GM19193 (cell line): ENCODE data around the gene CCNK.

Source experiments
- POLR2A ChIP-seq: IDR thresholded peaks from 4 replicates; pipeline ENCODE4 v1.6.1; 2011; ENCODE audit not compliant: insufficient read depth, insufficient read length; ENCODE audit errors: extremely low read depth

Gene CCNK

DNA sequence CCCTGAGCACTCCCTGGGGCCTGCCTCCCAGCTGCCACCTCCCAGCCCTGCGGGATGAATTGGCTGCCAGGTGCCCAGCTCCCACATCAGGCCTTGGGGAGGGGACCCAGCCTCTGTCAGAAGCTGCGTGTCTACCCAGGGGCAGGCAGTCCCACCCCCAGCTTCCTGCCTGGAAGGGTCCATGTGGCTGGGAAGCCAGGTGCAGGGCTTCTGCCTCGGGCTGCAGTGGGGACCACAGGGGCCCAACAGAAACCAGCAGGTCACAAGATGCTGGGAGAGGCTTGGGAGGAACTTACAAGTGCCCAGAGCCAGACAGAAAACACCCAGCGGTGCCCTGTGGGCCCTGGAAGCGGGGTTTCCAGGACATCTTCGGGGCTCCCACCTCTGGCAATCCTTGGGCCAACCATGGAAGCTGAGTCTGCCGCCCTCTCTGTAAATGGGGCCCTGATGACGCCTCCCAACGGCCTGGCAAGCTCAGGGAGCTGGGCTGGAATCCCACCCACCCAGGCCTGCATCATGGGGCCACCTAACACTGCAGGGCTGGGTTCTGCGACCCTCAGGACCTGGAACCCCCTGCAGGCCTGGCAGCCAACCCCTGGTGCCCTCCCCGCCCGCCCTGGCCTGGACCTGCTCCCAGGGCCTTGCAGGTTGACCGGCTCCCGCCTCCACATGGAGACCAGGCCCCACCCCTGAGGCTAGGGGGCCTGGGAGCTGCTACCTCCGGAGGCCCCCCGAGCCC is 36.6 kb downstream of the CCNK start:
- no peak for TF ChIP-seq POLR2A

GRCh38 chr14:99518441-99519346 is 37.5 kb downstream of the CCNK start:
- TF ChIP-seq POLR2A = no peak

DNA sequence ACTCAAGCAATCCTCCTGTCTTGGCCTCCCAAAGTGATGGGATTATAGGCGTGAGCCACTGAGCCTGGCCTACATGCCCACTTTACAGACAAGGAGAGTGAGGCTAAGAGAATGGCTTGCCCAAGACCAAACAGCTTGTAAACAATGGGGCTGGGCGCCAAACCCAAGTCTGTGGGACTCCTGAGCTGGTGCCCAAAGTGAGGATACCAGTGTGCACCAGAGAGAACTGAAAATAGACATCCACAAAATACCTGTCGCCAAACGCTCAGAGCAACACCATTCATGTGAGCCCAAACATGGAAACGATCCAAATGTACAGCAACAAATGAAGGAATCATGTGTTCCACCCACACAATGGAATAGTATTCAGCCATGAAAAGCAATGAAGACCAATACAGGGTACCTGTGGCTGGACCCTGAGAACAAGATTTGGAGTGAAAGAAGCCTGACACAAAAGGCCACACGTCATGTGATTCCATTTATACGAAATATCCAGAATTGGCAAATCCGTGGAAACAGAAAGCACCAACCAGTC is 38.2 kb downstream of the CCNK start:
- TF ChIP-seq POLR2A = no peak

DNA sequence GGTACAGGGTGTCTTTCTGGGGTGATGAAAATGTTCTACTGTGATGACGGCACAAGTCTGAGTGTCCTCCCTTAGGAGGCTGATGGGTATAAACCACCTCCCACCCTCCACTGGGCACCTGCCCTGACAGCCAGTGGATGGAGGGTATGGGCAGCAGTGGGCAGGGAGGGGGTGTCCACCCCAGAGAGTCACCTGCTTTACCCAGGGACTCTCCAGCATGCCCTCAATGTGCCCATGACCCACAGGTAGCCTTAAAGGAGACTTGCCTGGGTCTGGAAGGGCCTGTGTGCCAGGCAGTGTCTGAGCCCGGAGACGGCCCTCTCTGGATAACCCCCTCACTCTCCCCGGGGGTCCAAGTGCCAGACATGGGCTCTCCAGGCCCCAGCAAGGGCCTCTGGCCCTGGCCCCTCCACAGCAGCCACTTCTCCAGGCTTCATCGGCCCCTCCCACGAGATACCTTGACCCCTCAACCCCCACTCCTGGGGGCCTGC is 38.8 kb downstream of the CCNK start:
- TF ChIP-seq POLR2A = no peak

DNA sequence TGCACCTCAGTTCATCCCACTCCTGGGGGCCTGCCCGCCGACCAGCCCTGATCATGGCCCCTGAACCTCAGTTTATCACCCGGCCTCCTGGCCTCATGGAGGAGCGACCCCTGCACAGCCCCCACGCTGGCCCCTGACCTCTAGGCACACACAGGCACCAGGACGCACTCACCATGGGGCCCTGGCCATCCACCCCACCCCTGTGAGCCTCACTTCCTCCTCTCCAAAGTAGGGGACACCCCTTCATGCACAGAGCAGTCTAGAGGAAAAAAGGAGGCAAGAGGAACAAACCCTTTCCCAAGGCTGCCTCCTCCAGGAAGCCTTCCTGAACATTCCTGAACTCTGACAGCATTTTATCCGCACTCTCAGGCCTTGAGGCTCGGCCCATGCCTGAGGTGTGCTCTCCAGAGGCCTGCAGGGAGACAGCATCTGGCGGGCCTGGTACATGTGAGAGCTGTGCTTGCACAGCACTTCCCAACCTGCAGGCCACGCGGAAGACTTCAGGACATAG is 39.4 kb downstream of the CCNK start:
- no peak for TF ChIP-seq POLR2A

GRCh38 chr14:99521176-99522024 is 40.2 kb downstream of the CCNK start:
- no peak for TF ChIP-seq POLR2A

DNA sequence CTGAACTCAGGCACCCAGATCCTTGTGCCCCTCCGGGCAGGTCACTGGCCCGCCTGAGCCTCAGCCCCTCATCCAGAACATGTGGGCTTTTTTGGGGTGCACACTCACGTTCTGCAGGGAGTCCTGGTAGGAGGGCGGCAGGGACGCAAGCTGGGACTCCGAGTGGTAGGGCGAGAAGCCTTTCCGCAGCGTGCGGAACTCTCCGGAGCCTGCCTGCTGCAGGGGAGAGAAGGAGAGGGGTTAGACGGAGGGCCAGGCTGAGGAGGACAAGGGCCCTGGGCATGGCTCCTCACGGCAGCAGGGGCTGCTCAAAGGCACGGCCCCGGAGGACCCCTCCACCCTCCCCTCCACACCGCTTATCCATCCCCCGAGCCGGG is 40.8 kb downstream of the CCNK start:
- TF ChIP-seq POLR2A = no peak

DNA sequence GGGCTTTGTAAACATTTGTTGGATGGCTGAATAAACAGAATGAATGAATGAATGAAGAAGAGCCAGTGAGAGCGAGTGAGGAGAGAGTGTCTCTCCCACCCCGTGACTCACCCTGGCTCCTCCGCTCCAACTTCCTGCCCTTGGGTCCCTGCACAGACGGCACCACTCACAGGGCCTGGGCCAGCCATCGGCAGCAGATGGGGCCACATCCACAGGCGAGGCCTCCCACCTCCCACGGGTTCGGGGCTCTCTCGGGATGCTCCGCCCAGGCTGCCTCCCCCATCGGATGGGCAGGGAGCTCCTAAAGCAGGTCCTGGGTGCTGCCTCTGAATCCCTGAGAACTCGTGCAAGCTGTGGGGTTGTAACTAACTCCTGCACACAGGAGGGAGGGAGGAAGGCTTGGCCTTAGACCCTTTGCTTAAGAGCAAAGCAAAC is 41.3 kb downstream of the CCNK start:
- no peak for TF ChIP-seq POLR2A

DNA sequence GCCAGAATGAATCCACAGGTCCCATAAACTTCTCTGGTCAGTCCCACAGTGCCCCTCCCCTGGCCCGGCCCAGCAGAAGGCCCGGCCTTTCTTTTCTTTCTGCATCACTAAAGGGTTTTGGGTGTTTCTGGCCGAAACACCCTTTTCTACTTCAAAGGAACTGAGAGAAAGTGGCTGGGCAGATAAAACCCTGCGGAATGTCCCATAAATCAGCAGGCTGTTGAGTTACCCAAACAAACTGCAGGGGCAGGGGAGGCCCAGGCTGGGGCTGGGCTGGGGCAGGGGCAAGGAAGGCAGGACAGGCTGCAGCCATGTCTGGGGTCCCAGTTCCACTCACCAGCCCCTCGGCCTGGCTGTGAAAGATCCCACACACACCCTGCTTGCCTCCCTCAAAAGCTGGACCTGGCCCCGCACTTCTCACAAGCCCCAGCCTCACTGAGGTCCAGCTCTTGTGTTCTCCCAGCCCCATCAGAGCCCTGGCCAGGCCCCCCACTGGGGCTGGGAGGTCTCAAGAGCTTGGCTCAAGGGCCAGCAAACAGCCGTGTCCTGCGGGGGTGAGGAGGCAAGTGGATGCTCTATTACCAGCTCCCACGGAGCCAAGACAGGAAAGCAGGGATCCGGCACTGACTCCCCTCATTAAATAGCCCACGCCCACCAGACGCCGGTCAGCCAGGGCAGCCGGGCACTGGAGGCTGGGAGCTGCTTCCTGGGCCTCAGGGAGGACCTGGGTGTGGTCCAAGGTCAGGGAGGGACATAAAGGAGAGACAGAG is 41.9 kb downstream of the CCNK start:
- TF ChIP-seq POLR2A = no peak

GRCh38 chr14:99523704-99524055 is 42.5 kb downstream of the CCNK start:
- no peak for TF ChIP-seq POLR2A

DNA sequence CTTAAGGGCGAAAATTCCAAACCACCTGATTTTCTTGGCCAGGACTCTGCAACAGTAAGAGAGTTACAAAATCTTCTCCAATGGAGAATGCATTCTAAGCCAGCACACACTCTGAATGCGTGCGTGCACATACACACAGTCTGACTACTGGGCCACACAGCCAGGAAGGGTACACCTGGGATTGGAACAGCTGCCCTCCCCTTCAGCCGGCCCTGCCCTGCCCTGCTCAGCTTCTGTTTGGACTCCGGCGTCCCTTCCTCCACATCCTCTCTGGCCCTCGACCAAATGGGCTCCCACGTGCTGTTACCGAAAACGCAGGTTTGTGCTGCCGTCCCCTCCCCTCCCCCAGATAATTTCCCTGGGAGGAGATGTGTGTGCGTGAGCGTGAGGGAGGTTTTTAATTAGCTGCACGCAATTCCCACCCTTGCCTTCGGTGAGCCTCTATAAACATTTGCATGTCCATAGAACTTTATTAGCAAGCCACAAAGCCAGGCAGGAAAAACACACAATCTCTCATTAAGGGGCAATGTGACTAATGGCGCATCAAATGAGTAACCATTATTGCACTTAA is 43.0 kb downstream of the CCNK start:
- TF ChIP-seq POLR2A = no peak

- TF ChIP-seq POLR2A = no peak
These were observed 43.8 kb downstream of the CCNK start for GRCh38 chr14:99524804-99525698.
